Retinal pigment epithelial cell (primary cell): ENCODE data around the gene FAM53B.

ENCODE experiments used
- DNase-seq: peaks from one replicate; pipeline ENCODE4 v3.0.0-alpha.2; 2010; ENCODE audit warnings: low read depth
- H3K4me3 ChIP-seq: 2 replicates; pipeline ENCODE4 v1.5.1; 2011; ENCODE audit warnings: mild to moderate bottlenecking, low read length, control low read depth, moderate library complexity
- CTCF ChIP-seq: conservative IDR thresholded peaks from 2 replicates; pipeline ENCODE4 v1.5.1; 2011; ENCODE audit warnings: low read depth, low read length, control low read depth, inconsistent platforms

Gene FAM53B

GRCh38 chr10:124762281-124762680 is 18.1 kb upstream of the FAM53B start:
- TF ChIP-seq CTCF, result no peak
- DNase-seq, result no peak
- no peak overlapping the region for H3K4me3 ChIP-seq

- TF ChIP-seq CTCF, result no peak
- H3K4me3 ChIP-seq, result no peak overlapping the region
- DNase-seq, result no peak
Measured at GRCh38 chr10:124756156-124756903, 12.2 kb upstream of the FAM53B start.

GRCh38 chr10:124755581-124755980 is 11.4 kb upstream of the FAM53B start:
- H3K4me3 ChIP-seq, result no peak overlapping the region
- DNase-seq, result no peak
- TF ChIP-seq CTCF, result no peak

GRCh38 chr10:124754227-124754626 is 10.0 kb upstream of the FAM53B start:
- TF ChIP-seq CTCF, result no peak
- H3K4me3 ChIP-seq, result no peak overlapping the region
- DNase-seq, result no peak

GRCh38 chr10:124748953-124749645 is 4.9 kb upstream of the FAM53B start:
- TF ChIP-seq CTCF, result no peak
- H3K4me3 ChIP-seq, result no peak overlapping the region
- DNase-seq, result no peak

- TF ChIP-seq CTCF, result no peak
- H3K4me3 ChIP-seq, result no peak overlapping the region
- no peak for DNase-seq
Measured at GRCh38 chr10:124748166-124748565, 4.0 kb upstream of the FAM53B start.

- no peak for TF ChIP-seq CTCF
- no peak for DNase-seq
Measured at GRCh38 chr10:124747745-124748144, 3.6 kb upstream of the FAM53B start.

More at GRCh38 chr10:124747745-124748144, 3.6 kb upstream of the FAM53B start:
- H3K4me3 ChIP-seq, result no peak overlapping the region
